Epithelial cell of prostate (primary cell): Measurements from ENCODE around the gene RFLNA.

ENCODE experiments used
- DNase-seq: peaks from one replicate; pipeline ENCODE4 v3.0.0-alpha.2; 2011; ENCODE audit warnings: low read depth, low spot score
- H3K27ac ChIP-seq: fragments of 450-650 bp; 2 replicates; pipeline ENCODE4 v1.5.1; 2017; ENCODE audit warnings: mild to moderate bottlenecking

The RFLNA gene

DNA sequence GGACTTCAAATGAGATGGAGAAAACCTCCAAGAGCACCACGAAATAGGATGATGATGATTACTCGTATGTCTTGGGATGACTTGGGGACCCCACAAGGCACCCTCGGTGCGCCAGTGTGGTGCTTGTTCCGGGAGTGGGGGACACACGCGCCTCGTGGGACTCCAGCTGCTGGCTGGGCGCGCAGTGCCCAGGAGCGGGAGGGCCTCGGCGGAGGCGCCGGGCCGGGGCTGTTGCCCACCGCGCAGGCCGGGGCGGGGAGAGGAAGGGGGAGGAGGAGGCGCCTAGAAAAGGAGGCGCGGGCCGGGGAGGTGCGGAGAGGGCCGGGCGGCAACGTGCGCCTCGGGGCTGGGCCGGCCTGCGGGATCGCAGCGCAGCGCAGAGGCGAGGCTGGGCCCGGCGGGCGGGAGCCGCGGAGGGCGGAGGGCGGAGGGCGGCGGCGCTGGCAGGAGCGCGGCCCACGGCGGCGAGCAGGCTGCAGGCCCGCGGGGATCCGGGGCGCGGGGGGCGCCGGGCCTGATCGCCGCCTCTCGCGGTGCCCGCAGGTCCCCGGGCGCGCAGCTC is at the start of gene RFLNA:
Gene RFLNA, plus strand, starts transcription at position 314 of the 562 bp plus-strand sequence. CDS start 337 bp downstream, outside the sequence.
- no peak within 1 kb of the TSS for H3K27ac ChIP-seq
- DNase-seq: no peak

GRCh38 chr12:124247331-124247730 is 47.6 kb upstream of the RFLNA start:
- no peak overlapping the region for H3K27ac ChIP-seq
- DNase-seq: no peak

DNA sequence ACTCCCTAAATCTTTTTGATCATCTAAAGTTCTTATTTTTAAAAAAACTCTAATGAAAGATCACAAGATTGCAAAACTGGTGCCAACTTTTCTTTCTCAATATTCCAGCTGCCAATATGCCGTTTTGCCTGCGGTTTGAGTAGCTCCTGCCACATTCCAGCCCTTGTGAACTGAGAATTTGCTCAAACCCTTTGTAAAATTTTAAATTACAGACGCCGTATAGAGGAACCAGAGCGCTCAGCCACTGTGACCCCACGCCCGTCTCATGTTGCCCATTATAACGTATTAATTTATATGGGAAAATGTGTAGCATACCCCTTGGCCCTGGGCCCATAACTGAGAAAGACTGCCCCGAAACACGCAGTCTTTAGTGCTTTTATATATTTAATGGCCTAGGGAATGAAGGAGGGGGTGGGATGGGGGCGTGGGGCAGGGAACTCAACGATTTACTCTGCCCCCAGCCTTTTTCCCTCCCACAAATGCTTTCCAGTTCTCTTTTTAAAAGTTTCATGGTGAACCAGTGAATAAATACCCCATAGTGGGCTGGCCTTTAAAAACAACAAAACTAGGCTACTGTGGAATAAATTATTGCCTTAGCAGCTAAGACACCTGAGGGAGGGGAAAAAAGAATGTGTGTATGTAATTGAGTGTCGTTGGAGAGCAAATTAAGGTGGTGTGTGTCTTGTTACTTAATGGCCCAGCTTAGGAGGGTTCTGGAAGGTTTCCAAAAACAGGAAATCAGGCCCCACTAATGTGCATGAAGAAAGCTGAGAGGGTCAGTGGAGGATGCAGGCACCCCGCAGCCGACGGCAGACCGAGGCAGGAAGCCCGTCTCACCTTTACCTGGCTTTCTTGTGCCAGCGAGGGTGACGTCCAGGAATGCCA is 45.7 kb upstream of the RFLNA start:
- DNase-seq: no peak
- H3K27ac ChIP-seq: no peak overlapping the region

GRCh38 chr12:124251186-124251585 is 43.7 kb upstream of the RFLNA start:
- DNase-seq: no peak
- H3K27ac ChIP-seq: no peak overlapping the region

- no peak overlapping the region for H3K27ac ChIP-seq
- DNase-seq: no peak
Observed at GRCh38 chr12:124252964-124253363, 41.9 kb upstream of the RFLNA start.

DNA sequence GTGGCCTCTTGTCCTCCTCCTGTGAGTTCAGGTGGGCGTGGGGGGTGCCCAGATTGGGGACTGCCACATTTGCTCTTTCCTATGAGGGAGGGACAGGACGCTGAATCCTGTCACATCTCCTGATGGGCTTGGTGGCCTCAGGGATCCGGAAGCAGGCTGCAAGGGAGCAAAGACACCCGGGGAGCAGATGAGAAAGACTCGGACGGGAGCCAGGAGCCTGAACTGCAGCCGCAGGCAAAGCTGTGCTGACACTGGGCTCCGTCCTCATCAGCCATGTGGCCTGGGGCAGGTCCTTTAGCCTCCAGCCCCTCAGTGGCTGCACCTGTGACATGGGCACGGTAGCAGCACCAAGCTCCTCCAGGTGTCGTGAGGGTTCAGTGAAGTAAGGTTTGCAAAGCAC is 40.8 kb upstream of the RFLNA start:
- DNase-seq: no peak
- no peak overlapping the region for H3K27ac ChIP-seq

- H3K27ac ChIP-seq: no peak overlapping the region
Observed at GRCh38 chr12:124259154-124260066, 35.5 kb upstream of the RFLNA start.

GRCh38 chr12:124261885-124262284 is 33.0 kb upstream of the RFLNA start:
- no peak for DNase-seq

More at GRCh38 chr12:124259154-124260066, 35.5 kb upstream of the RFLNA start:
- no peak for DNase-seq

GRCh38 chr12:124264089-124264795 is 30.7 kb upstream of the RFLNA start:
- DNase-seq: no peak

More at GRCh38 chr12:124261885-124262284, 33.0 kb upstream of the RFLNA start:
- no peak overlapping the region for H3K27ac ChIP-seq

GRCh38 chr12:124264879-124265278 is 30.0 kb upstream of the RFLNA start:
- no peak overlapping the region for H3K27ac ChIP-seq
- no peak for DNase-seq

More at GRCh38 chr12:124264089-124264795, 30.7 kb upstream of the RFLNA start:
- H3K27ac ChIP-seq: no peak overlapping the region

- DNase-seq: no peak
- no peak overlapping the region for H3K27ac ChIP-seq
Observed at GRCh38 chr12:124267205-124267778, 27.6 kb upstream of the RFLNA start.

DNA sequence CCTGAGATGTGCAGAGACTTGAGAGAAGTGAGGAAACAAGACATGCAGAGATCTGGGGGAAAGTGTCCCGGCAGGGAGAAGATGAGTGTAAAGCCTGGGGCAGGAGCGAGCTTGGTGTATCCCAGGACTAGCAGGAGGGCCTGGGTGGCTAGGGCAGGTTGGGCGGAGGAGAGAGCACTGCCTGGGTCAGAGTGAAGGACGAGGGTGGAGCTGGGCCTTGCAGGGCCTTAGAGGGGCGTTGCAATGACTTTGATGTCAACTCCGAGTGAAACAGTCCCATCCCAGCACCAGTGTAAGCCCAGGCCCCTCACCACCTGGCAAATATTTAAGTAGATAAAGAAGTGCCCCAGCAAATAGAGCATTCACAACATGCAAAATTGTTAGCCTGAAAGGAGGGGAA is 24.2 kb upstream of the RFLNA start:
- H3K27ac ChIP-seq: no peak overlapping the region
- no peak for DNase-seq

DNA sequence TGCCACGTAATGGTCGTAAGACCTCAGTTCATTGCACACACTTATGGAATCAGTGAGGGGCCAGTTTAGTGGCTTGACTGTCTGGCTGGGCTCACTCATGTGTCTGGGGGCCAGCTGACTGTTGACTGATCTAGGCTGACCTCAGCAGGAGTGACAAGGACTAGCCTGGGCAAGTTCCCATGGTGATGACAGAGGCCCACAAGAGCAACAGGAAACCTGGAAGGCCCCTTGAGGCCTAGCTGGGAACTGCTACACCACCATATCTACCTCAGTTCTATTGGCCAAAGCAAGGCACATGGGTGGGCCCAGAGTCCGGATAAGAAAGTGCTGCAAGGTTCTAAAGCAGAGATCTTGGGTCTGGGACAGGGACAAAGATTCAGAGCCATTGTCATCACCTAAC is 21.3 kb upstream of the RFLNA start:
- DNase-seq: peak; percentile 34
- peak overlapping the region; percentile 14 for H3K27ac ChIP-seq

DNA sequence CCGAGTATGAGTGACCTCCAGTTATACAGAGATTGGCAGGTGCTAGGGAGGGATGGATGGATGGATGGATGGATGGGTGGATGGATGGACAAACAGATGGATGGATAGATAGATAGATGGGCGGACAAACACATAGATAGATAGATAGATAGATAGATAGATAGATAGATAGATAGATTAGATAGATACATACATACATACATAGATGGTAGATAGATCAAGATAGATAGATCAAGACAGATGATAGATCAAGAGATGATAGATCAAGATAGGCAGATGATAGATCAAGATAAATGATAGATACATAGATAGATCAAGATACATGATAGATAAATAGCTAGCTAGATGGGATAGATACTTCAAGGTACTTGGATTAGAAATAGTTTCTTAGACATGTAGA is 18.6 kb upstream of the RFLNA start:
- DNase-seq: no peak
- no peak overlapping the region for H3K27ac ChIP-seq

DNA sequence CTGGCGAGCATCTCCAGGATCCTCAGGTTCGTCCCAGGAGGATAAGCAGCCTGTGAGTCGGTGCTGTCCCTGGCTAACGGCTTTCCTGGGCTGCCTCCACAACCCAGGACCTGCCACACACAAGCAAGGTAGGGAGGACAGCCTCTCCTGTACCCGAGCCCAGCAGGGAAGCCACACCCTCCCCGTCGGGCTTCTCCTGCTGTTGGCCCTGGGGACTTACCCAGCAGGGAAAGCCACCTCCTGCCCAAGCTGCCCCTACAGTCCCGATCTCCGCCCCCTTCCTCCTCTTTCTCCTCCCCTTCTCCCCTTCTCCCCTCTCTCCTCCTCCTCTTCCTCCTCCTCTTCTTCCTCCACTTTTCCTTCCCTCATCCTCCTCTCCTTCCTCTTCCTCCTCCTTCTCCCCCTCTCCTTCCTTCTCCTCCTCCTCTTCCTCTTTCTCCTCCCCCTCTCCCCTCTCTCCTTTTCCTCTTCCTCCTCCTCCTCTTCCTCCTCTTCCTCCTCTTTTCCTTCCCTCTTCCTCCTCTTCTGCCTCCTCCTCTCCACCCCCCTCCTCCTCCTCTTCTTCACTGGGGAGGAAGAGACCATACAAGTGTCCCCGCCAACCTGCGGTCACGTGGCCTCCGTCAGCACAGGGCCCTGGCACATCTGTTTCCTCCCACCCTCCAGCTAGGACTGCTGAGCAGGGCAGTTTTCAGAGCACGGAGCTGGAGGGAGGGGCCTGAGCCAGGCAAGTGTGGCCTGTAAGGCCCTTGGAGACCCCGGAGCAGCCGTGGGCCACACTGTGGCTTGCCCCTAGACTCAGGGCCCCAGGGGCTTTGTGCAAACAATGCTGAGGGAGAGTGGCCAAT is 17.3 kb upstream of the RFLNA start:
- DNase-seq: no peak
- no peak overlapping the region for H3K27ac ChIP-seq

DNA sequence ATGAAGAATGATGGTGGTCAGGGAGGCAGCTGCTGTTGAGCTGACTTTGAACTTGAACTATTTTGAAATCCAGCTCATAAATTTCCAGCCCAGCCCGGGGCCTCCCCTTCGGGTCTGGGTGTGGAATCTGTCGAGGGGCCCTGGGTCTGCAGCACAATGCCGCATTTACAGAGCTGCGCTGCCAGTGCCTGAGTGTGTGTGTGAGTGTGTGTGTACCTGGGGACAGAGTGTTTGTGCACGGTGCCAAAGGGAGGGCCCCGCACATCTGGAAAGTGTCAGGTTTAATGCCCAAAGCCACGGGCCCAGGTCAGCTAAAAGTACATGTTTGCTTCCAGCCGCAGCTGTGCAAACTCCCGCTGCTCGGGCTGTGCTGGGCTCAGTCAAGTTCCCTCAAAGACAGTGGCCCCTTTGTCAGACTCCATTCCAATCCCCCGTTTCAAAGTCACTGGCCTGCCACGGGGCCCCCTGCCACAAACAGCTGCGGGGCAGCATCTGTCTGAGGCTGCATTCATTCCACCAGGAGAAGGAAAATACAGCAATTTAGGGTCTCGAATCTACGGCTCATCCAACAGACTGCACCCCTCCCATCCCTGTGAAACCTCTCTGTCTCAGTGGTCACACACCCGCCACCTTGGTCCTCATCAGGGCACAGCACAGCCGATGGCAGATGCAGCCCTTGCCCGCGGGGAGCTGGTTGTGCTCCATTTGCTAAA is 16.3 kb upstream of the RFLNA start:
- DNase-seq: no peak
- H3K27ac ChIP-seq: no peak overlapping the region

DNA sequence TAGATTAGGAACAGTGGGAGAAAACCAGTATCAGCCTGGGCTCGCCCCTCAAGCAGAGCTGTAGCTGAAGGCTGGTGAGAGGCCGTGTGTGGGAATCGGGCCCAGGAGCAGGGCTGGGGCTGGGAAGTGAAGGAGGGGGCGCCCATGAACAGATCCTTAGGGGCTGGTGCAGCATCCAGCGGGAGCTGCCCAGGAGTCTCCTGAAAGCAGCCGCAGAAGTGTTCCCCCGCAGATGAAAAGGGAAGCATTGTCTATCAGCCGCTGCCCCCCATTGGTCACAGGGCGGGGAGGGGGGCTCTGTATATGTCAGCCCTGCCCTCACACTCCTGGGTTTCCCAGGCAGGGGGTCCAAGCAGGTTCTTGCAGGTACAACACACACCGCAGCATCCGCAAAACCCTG is 15.6 kb upstream of the RFLNA start:
- no peak for DNase-seq
- no peak overlapping the region for H3K27ac ChIP-seq

GRCh38 chr12:124279846-124280360 is 15.0 kb upstream of the RFLNA start:
- no peak overlapping the region for H3K27ac ChIP-seq
- no peak for DNase-seq
